GM12878 (cell line): Measurements from ENCODE around the gene UBASH3A. TPM values are rescaled to one million over a fixed set of nuclear protein-coding genes. Genes with fewer than 3 reads are reported as not detected.

Experiments used
- ATAC-seq: fragments of 200-7000 bp; cut with Tn5 transposase; 3 replicates; pipeline ENCODE4 v1.9.1; 2020; ENCODE audit warnings: mild to moderate bottlenecking, moderate library complexity
- BruUV-seq: library from RNA; stranded (reverse); fragments of 400-500 nt; replicated peaks from 2 replicates; lab custom pipeline; 2021; lab: Mats Ljungman, UMichigan
- CTCF ChIA-PET: fragments of 300-600 bp; sonication (Branson Sonifier 250); formaldehyde crosslinking; extraction: SDS; loops from one replicate; lab custom pipeline; 2021; ENCODE audit warnings: inconsistent platforms; lab: Yijun Ruan, JAX
- POLR2A ChIA-PET: fragments of 350-600 bp; formaldehyde crosslinking; extraction: SDS; loops from one replicate; lab custom pipeline; 2021; ENCODE audit warnings: inconsistent platforms; lab: Charles Lee
- RAD21 ChIA-PET: fragments of 300-600 bp; sonication (Branson Sonifier 250); formaldehyde crosslinking; loops from one replicate; lab custom pipeline; 2023; ENCODE audit warnings: antibody characterized with exemption; ENCODE audit not compliant: unreplicated experiment; lab: Charles Lee
- SMC1A ChIA-PET: fragments of 300-600 bp; sonication (Branson Sonifier 250); formaldehyde crosslinking; loops from one replicate; lab custom pipeline; 2023; ENCODE audit not compliant: unreplicated experiment, uncharacterized antibody; lab: Charles Lee
- DNase-seq: peaks from one replicate; pipeline ENCODE4 v3.0.0-alpha.2; 2011; ENCODE audit warnings: low read depth, low spot score
- FAIRE-seq: peaks from 3 replicates; lab custom pipeline; 2011; peaks lifted over from hg19 to GRCh38; lab: Jason Lieb, UNC
- H2AFZ ChIP-seq: 2 replicates; pipeline ENCODE4 v1.6.0; 2011; ENCODE audit warnings: low read depth, low read length, control low read depth; ENCODE audit not compliant: control insufficient read depth
- H3K27ac ChIP-seq: 2 replicates; pipeline ENCODE4 v1.5.1; 2011; ENCODE audit warnings: control low read depth; ENCODE audit not compliant: control insufficient read depth, insufficient read depth
- H3K27me3 ChIP-seq, 2 experiments: replicated peaks in 1 of 2; 2 replicates each; pipeline versions ENCODE4 v1.6.0 to v1.6.1; 2011; ENCODE audit warnings: low read length in 1 of 2; ENCODE audit not compliant: control insufficient read depth in 2 of 2, insufficient read depth in 2 of 2
- H3K36me3 ChIP-seq, 2 experiments: 2 replicates each; pipeline ENCODE4 v1.5.1; 2011; ENCODE audit warnings: low read length in 1 of 2; ENCODE audit not compliant: control insufficient read depth in 2 of 2, insufficient read depth in 2 of 2
- H3K4me1 ChIP-seq: 2 replicates; pipeline ENCODE4 v1.6.1; 2011; ENCODE audit warnings: mild to moderate bottlenecking, low read length, moderate library complexity, mixed read lengths; ENCODE audit not compliant: control insufficient read depth, insufficient read depth
- H3K4me2 ChIP-seq: 2 replicates; pipeline ENCODE4 v1.6.0; 2011; ENCODE audit warnings: control low read depth; ENCODE audit not compliant: control insufficient read depth, insufficient read depth
- H3K4me3 ChIP-seq: fragments of 200-600 bp; sonication (generic); 2 replicates; pipeline ENCODE4 v1.5.1; 2016
- H3K79me2 ChIP-seq: 2 replicates; pipeline ENCODE4 v1.6.0; 2011; ENCODE audit warnings: low read length; ENCODE audit not compliant: control insufficient read depth, insufficient read depth
- H3K9ac ChIP-seq: 2 replicates; pipeline ENCODE4 v1.8.0; 2011; ENCODE audit warnings: low read length, control low read depth, mixed read lengths; ENCODE audit not compliant: control insufficient read depth, insufficient read depth
- H3K9me3 ChIP-seq: replicated peaks from 3 replicates; pipeline ENCODE4 v1.5.1; 2011; ENCODE audit warnings: mild to moderate bottlenecking, low read length; ENCODE audit not compliant: control insufficient read depth, insufficient read depth
- H4K20me1 ChIP-seq: 2 replicates; pipeline ENCODE4 v1.6.0; 2011; ENCODE audit not compliant: control insufficient read depth, insufficient read depth
- BCL11A ChIP-seq: IDR thresholded peaks from 2 replicates; pipeline ENCODE4 v1.6.1; 2011; ENCODE audit warnings: low read depth, low read length
- HSF1 ChIP-seq: fragments of 150-350 bp; IDR thresholded peaks from 2 replicates; pipeline ENCODE4 v1.6.1; 2014; ENCODE audit warnings: mild to moderate bottlenecking, low read depth, low read length
- JUND ChIP-seq: IDR thresholded peaks from 2 replicates; pipeline ENCODE4 v1.6.1; 2012; ENCODE audit warnings: low read depth, mild to moderate bottlenecking, low read length, improper control_type of control experiment, moderate library complexity
- MAX ChIP-seq: IDR thresholded peaks from 2 replicates; pipeline ENCODE4 v1.6.1; 2012; ENCODE audit warnings: low read depth, low read length, improper control_type of control experiment
- PAX8 ChIP-seq: fragments of 450-650 bp; IDR thresholded peaks from 2 replicates; pipeline ENCODE4 v1.6.1; 2017; ENCODE audit warnings: mild to moderate bottlenecking, moderate library complexity
- RAD51 ChIP-seq: fragments of 450-650 bp; IDR thresholded peaks from 2 replicates; pipeline ENCODE4 v1.6.1; 2016; ENCODE audit warnings: moderate library complexity, mild to moderate bottlenecking, inconsistent platforms
- RUNX3 ChIP-seq: IDR thresholded peaks from 2 replicates; pipeline ENCODE4 v1.6.1; 2012; ENCODE audit warnings: low read length, inconsistent platforms
- SIX5 ChIP-seq: IDR thresholded peaks from 2 replicates; pipeline ENCODE4 v1.6.1; 2011; ENCODE audit warnings: mild to moderate bottlenecking, low read depth, low read length, moderate library complexity; ENCODE audit not compliant: severe bottlenecking
- SMAD1 ChIP-seq: fragments of 450-650 bp; IDR thresholded peaks from 2 replicates; pipeline ENCODE4 v1.6.1; 2018; ENCODE audit warnings: mild to moderate bottlenecking, low read depth; ENCODE audit not compliant: partially characterized antibody
- SUPT20H ChIP-seq: IDR thresholded peaks from 2 replicates; pipeline ENCODE4 v1.6.1; 2011; ENCODE audit warnings: low read depth, mild to moderate bottlenecking, low read length, moderate library complexity, borderline replicate concordance; ENCODE audit not compliant: control insufficient read depth
- ZBED1 ChIP-seq: IDR thresholded peaks from 2 replicates; pipeline ENCODE4 v1.6.1; 2016; ENCODE audit warnings: borderline replicate concordance
- ZSCAN29 ChIP-seq: fragments of 450-650 bp; IDR thresholded peaks from 2 replicates; pipeline ENCODE4 v1.6.1; 2017; ENCODE audit warnings: mild to moderate bottlenecking, moderate library complexity
- WGBS: methylation state at CpG from one replicate; pipeline ENCODE4 v1.1.6; 2016; ENCODE audit warnings: low lambda C conversion rate; ENCODE audit not compliant: insufficient replicate concordance, insufficient coverage; ENCODE audit errors: missing lambda C conversion rate; 5-methylcytosine and 5-hydroxymethylcytosine counted together
- in situ Hi-C: fragments of 300-500 bp; cut with MboI; formaldehyde crosslinking; loops from 9 replicates; pipeline ENCODE4 v1.14.3; 2018; ENCODE audit warnings: mixed read lengths
- intact Hi-C: fragments of 100-400 bp; cut with micrococcal nuclease; formaldehyde crosslinking; loops from one replicate; pipeline ENCODE4 v1.14.2; 2022; ENCODE audit not compliant: unreplicated experiment
- polyA plus RNA-seq, 11 experiments: library from polyadenylated mRNA; depleted of rRNA in 4 of 11; unstranded in 6 of 11; stranded (reverse) in 5 of 11; fragments of >200 nt; fragmentation: Nextera tagmentation in 4 of 11; fragmentation: Illumina TruSeq in 1 of 11; extraction: Ambion mirVana in 4 of 11; extraction: Trizol in 1 of 11; gene quantifications; 1 replicate in 1 of 11; 2 replicates in 10 of 11; pipeline versions ENCODE4 v1.2.1 to v1.2.3, GENCODE V29; 2011 to 2016; ENCODE audit warnings: inconsistent platforms in 2 of 11, missing spikeins in 2 of 11, low read depth in 1 of 11
- total RNA-seq, 4 experiments: library from RNA; depleted of rRNA in 3 of 4; stranded (reverse); fragments of >200 nt in 3 of 4; fragmentation: Illumina TruSeq in 1 of 4; extraction: Trizol in 1 of 4; gene quantifications; 2 replicates each; pipeline versions ENCODE4 v1.2.1 to v1.2.3, GENCODE V29; 2013 to 2021
- TF ChIP-seq, protein P1 (sequence below): fragments of 450-650 bp; formaldehyde crosslinking; IDR thresholded peaks from 2 replicates; pipeline ENCODE4 v1.5.0; 2022; ENCODE audit warnings: mild to moderate bottlenecking, missing genetic modification characterization
- TF ChIP-seq, protein P2 (sequence below): fragments of 450-650 bp; IDR thresholded peaks from 2 replicates; pipeline ENCODE4 v1.6.1; 2017; ENCODE audit warnings: antibody characterized with exemption, mild to moderate bottlenecking, moderate library complexity

Gene UBASH3A
- total and polyA plus RNA-seq, 10 of the 15 experiments (the other 5 are each of a cell fraction or from before 2014, with no cell fraction given), result 0.04 to 0.39 (median 0.23) TPM; not detected in 1

GRCh38 chr21:42481169-42481568 is 77.5 kb downstream of the UBASH3A start:
- H3K36me3 ChIP-seq, result no peaks in the 10 kb centered on the region
- ChIA-PET POLR2A (interaction anchor here (0.6 to 1.2 kb wide), 2 partner anchors 33 to 47 kb away, joined by 3 to 4 read pairs; partner anchors contain the start of gene SLC37A1), SMC1A (interaction anchor here (1.0 to 1.9 kb wide), 4 partner anchors 14 to 55 kb away, joined by 3 to 5 read pairs (median 4); no protein-coding TSS in a partner anchor), CTCF (interaction anchor here (0.9 kb wide), 1 partner anchor 9 kb away, joined by 4 read pairs; no protein-coding TSS in a partner anchor), RAD21 (interaction anchor here (0.6 kb wide), 1 partner anchor 33 kb away, joined by 3 read pairs; the partner anchor contains the start of gene SLC37A1)
- no peaks in the 10 kb centered on the region; a peak in 1 of 4 replicates for H3K27me3 ChIP-seq
- H2AFZ ChIP-seq, result no peak overlapping the region
- 89% methylated on average over 4 of the region's 4 CpGs for WGBS
- in situ Hi-C loops (no loop called here), intact Hi-C loops (no loop called here)
- no peak overlapping the region for H3K4me3 ChIP-seq
- FAIRE-seq, result no peak
- no peaks in the 10 kb centered on the region; the same call in 2 of the 3 replicates for H3K9me3 ChIP-seq
- H4K20me1 ChIP-seq, result no peaks in the 10 kb centered on the region
- H3K4me2 ChIP-seq, result no peak overlapping the region
- no peak overlapping the region for H3K27ac ChIP-seq
- ATAC-seq, result no peak
- DNase-seq, result no peak
- H3K79me2 ChIP-seq, result no peaks in the 10 kb centered on the region
- H3K9ac ChIP-seq, result no peak overlapping the region
- peaks cover 25% of the 10 kb centered on the region for H3K4me1 ChIP-seq
- no TSS peak for BruUV-seq
- TF ChIP-seq BCL11A (no peak), SUPT20H (no peak), RUNX3 (no peak), PAX8 (no peak), MAX (no peak), SMAD1 (no peak), RAD51 (no peak), JUND (no peak), ZSCAN29 (no peak), SIX5 (no peak), HSF1 (no peak), ZBED1 (no peak)
- TF ChIP-seq, protein P1, sequence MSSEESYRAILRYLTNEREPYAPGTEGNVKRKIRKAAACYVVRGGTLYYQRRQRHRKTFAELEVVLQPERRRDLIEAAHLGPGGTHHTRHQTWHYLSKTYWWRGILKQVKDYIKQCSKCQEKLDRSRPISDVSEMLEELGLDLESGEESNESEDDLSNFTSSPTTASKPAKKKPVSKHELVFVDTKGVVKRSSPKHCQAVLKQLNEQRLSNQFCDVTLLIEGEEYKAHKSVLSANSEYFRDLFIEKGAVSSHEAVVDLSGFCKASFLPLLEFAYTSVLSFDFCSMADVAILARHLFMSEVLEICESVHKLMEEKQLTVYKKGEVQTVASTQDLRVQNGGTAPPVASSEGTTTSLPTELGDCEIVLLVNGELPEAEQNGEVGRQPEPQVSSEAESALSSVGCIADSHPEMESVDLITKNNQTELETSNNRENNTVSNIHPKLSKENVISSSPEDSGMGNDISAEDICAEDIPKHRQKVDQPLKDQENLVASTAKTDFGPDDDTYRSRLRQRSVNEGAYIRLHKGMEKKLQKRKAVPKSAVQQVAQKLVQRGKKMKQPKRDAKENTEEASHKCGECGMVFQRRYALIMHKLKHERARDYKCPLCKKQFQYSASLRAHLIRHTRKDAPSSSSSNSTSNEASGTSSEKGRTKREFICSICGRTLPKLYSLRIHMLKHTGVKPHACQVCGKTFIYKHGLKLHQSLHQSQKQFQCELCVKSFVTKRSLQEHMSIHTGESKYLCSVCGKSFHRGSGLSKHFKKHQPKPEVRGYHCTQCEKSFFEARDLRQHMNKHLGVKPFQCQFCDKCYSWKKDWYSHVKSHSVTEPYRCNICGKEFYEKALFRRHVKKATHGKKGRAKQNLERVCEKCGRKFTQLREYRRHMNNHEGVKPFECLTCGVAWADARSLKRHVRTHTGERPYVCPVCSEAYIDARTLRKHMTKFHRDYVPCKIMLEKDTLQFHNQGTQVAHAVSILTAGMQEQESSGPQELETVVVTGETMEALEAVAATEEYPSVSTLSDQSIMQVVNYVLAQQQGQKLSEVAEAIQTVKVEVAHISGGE (CRISPR knock-in tag), result no peak
- TF ChIP-seq, protein P2, sequence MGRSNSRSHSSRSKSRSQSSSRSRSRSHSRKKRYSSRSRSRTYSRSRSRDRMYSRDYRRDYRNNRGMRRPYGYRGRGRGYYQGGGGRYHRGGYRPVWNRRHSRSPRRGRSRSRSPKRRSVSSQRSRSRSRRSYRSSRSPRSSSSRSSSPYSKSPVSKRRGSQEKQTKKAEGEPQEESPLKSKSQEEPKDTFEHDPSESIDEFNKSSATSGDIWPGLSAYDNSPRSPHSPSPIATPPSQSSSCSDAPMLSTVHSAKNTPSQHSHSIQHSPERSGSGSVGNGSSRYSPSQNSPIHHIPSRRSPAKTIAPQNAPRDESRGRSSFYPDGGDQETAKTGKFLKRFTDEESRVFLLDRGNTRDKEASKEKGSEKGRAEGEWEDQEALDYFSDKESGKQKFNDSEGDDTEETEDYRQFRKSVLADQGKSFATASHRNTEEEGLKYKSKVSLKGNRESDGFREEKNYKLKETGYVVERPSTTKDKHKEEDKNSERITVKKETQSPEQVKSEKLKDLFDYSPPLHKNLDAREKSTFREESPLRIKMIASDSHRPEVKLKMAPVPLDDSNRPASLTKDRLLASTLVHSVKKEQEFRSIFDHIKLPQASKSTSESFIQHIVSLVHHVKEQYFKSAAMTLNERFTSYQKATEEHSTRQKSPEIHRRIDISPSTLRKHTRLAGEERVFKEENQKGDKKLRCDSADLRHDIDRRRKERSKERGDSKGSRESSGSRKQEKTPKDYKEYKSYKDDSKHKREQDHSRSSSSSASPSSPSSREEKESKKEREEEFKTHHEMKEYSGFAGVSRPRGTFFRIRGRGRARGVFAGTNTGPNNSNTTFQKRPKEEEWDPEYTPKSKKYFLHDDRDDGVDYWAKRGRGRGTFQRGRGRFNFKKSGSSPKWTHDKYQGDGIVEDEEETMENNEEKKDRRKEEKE, result no peak
